Progenitor cell of endocrine pancreas (in vitro differentiated cells): ENCODE data around the gene ETFA. TPM values are rescaled to one million over a fixed set of nuclear protein-coding genes. Genes with fewer than 3 reads are reported as not detected.

Experiments
- DNase-seq: peaks from one replicate; pipeline ENCODE4 v3.0.0; 2021; ENCODE audit warnings: low spot score; ENCODE audit not compliant: unreplicated experiment
- H3K27ac Mint-ChIP-seq: 2 replicates; pipeline ENCODE4 v1.8.0; 2021; ENCODE audit warnings: mild to moderate bottlenecking, moderate library complexity, mixed read lengths
- H3K27me3 Mint-ChIP-seq: 2 replicates; pipeline ENCODE4 v1.8.0; 2021; ENCODE audit warnings: mixed read lengths
- H3K36me3 Mint-ChIP-seq: 2 replicates; pipeline ENCODE4 v1.8.0; 2022; ENCODE audit warnings: mixed read lengths; ENCODE audit not compliant: insufficient read depth
- H3K4me1 Mint-ChIP-seq: 2 replicates; pipeline ENCODE4 v1.8.0; 2021; ENCODE audit warnings: low read depth, mixed read lengths
- H3K4me3 Mint-ChIP-seq: 2 replicates; pipeline ENCODE4 v1.8.0; 2021; ENCODE audit warnings: low read depth, mild to moderate bottlenecking, moderate library complexity, mixed read lengths
- H3K9me3 Mint-ChIP-seq: 2 replicates; pipeline ENCODE4 v1.8.0; 2021; ENCODE audit warnings: low read depth, mixed read lengths
- total RNA-seq: library from RNA; stranded (reverse); gene quantifications from 2 replicates; pipeline ENCODE4 v1.2.1, GENCODE V29; 2021
- TF ChIP-seq, protein P1 (sequence below): fragments of 200-600 bp; sonication (generic); IDR thresholded peaks from one replicate; pipeline ENCODE4 v1.5.0; 2021; ENCODE audit warnings: antibody characterized with exemption, mild to moderate bottlenecking; ENCODE audit not compliant: unreplicated experiment

ETFA gene
- total RNA-seq, 1 donor from 2014 or later, result 105 TPM

DNA sequence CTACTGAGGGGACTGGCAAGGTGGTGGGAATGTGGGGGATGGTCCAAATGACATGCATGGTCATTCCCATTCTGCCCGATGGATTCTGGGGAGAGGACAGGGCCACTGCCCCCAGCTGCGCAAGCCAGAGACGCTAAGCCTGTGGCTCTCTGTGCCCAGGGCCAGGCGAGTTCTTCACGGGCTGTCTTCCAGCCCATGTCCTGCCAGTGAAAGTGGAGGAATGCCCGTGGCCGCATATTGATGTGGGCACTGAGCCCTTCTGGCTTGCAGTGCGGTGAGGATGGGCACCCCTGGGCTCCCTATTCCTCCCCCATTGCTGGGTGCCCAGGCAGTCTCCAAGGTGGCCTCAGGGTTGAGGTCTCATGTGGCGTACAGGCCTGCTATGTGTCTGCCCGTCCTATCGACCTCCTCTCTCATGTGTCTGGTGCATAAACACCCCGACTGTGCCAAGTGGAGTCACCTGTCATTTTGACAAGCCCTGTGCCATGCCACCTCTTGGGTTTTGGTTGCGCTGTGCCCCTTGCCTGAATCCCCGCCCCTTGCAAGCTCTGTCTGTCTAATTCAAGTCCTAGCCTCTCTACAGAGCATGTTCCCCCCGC is 134.7 kb downstream of the ETFA start:
- no peaks in the 10 kb centered on the region for H3K36me3 Mint-ChIP-seq
- H3K27ac Mint-ChIP-seq, result no peak overlapping the region
- peaks cover 22% of the 10 kb centered on the region for H3K27me3 Mint-ChIP-seq
- no peak for DNase-seq
- H3K4me3 Mint-ChIP-seq, result no peak overlapping the region
- H3K4me1 Mint-ChIP-seq, result no peaks in the 10 kb centered on the region
- TF ChIP-seq, protein P1, sequence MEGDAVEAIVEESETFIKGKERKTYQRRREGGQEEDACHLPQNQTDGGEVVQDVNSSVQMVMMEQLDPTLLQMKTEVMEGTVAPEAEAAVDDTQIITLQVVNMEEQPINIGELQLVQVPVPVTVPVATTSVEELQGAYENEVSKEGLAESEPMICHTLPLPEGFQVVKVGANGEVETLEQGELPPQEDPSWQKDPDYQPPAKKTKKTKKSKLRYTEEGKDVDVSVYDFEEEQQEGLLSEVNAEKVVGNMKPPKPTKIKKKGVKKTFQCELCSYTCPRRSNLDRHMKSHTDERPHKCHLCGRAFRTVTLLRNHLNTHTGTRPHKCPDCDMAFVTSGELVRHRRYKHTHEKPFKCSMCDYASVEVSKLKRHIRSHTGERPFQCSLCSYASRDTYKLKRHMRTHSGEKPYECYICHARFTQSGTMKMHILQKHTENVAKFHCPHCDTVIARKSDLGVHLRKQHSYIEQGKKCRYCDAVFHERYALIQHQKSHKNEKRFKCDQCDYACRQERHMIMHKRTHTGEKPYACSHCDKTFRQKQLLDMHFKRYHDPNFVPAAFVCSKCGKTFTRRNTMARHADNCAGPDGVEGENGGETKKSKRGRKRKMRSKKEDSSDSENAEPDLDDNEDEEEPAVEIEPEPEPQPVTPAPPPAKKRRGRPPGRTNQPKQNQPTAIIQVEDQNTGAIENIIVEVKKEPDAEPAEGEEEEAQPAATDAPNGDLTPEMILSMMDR, result no peak
- no peaks in the 10 kb centered on the region for H3K9me3 Mint-ChIP-seq

DNA sequence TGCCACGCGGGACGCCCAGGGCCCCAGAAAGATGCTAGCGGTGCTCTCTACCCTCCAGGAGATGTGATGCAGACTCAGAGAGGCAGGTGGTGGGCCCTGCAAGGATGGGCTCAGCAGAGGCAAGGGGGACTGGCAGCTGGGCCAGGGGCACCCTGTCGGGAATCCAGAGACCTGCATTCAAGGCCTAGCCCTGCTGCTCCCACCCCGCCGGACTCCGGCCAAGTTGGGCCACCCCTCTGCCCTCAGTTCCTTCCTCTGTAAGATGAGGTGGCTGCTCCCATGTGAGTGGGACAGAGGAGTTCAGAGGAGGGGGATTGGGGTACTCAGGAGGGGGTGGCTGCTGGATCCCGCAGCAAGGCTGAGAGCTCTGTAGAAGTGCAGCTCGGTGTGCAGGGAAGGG is 135.2 kb downstream of the ETFA start:
- no peak overlapping the region for H3K4me3 Mint-ChIP-seq
- TF ChIP-seq, protein P1, result no peak

DNA sequence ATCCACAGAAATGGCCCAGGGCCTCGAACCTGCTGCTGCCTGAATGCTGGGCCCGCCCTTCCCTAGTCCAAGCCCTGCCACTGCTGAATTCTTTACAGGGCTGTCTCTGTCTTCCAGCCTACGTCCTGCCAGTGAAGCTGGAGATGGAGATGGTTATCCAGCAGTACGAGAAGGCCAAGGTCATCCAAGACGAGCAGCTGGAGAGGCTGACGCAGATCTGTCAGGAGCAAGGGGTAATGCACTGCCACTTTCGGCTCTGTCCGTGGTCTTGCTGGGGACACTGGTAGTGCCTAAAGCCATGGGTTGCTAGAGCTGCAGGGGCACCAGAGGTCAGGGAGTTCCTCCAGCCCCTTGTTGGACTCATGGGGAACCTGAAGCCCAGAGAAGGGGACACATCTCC is 135.8 kb downstream of the ETFA start:
- Mint-ChIP-seq H3K4me1 (no peaks in the 10 kb centered on the region), H3K9me3 (no peaks in the 10 kb centered on the region), H3K36me3 (no peaks in the 10 kb centered on the region), H3K27me3 (peaks cover 17% of the 10 kb centered on the region), H3K4me3 (no peak overlapping the region), H3K27ac (no peak overlapping the region)
- no peak for DNase-seq
- TF ChIP-seq, protein P1, result no peak

More for the DNA sequence above, 135.2 kb downstream of the ETFA start:
- DNase-seq, result no peak
- Mint-ChIP-seq H3K27ac (no peak overlapping the region), H3K4me1 (no peaks in the 10 kb centered on the region), H3K36me3 (no peaks in the 10 kb centered on the region), H3K27me3 (peaks cover 17% of the 10 kb centered on the region), H3K9me3 (no peaks in the 10 kb centered on the region)

DNA sequence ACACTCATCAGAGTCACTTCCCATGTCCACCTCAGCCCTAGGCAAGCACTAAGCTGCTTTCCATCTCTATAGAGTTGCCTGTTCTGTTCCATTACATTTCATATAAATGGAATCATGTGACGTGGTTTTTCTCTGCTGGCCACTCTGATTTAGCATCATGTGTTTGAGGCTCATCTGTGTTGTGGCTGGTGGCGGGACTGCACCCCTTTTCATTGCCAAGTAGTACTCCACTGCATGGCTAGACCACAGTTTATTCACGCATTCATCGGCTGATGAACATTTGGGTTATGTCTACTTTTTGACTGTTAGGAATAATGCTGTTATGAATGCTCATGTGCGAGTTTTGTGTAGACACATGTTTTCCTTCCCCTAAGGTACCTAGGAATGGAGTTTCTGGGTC is 136.6 kb downstream of the ETFA start:
- Mint-ChIP-seq H3K4me1 (no peaks in the 10 kb centered on the region), H3K27ac (no peak overlapping the region), H3K9me3 (no peaks in the 10 kb centered on the region), H3K27me3 (peaks cover 17% of the 10 kb centered on the region), H3K4me3 (no peak overlapping the region), H3K36me3 (no peaks in the 10 kb centered on the region)
- TF ChIP-seq, protein P1, result no peak
- no peak for DNase-seq

DNA sequence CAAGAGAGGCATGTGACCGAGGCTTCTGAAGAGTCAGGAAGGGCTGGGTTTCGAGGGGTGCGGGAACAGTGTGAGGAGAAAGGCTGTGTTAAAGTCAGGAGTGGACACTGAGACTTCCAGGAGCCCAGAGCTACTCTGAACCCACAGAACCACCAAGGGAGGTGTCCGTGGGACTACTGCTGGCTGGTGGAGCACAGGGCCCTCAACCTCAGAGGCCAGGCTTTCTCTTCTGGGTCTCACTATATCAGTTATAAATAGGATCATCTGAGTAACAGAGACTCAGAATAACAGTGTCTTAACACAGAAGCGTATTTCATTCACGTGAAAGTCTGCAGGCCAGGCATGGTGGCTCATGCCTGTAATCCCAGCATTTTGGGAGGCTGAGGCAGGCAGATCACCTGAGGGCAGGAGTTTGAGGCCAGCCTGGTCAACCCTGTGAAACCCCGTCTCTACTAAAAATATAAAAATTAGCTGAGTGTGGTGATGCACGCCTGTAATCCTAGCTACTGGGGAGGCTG is 137.9 kb downstream of the ETFA start:
- no peaks in the 10 kb centered on the region for H3K9me3 Mint-ChIP-seq
- peaks cover 15% of the 10 kb centered on the region for H3K27me3 Mint-ChIP-seq
- no peak for DNase-seq
- TF ChIP-seq, protein P1, result no peak
- H3K36me3 Mint-ChIP-seq, result no peaks in the 10 kb centered on the region
- H3K4me3 Mint-ChIP-seq, result no peak overlapping the region
- H3K27ac Mint-ChIP-seq, result peak overlapping the region; percentile 53
- H3K4me1 Mint-ChIP-seq, result no peaks in the 10 kb centered on the region
